OCI-LY1 (cell line): ENCODE measurements around the gene LRP2.

Experiments
- CTCF ChIP-seq: fragments of 200-600 bp; sonication (generic), shearing (Covaris generic); IDR thresholded peaks from 2 replicates; pipeline ENCODE4 v1.5.1; 2017; ENCODE audit warnings: mild to moderate bottlenecking, antibody characterized with exemption, low read length, moderate library complexity, mixed read lengths
- EZH2 ChIP-seq: fragments of 200-600 bp; sonication (generic), shearing (Covaris generic); IDR thresholded peaks from 2 replicates; pipeline ENCODE4 v1.8.0; 2017; ENCODE audit warnings: borderline replicate concordance, mixed run types, mild to moderate bottlenecking, antibody characterized with exemption, low read length, moderate library complexity, mixed read lengths

GRCh38 chr2:169081551-169081950, 280.8 kb downstream of the LRP2 start:
- no peak for TF ChIP-seq CTCF
- no peak for TF ChIP-seq EZH2
